Measurements from ENCODE around the gene RAC2.

Gene RAC2

DNA sequence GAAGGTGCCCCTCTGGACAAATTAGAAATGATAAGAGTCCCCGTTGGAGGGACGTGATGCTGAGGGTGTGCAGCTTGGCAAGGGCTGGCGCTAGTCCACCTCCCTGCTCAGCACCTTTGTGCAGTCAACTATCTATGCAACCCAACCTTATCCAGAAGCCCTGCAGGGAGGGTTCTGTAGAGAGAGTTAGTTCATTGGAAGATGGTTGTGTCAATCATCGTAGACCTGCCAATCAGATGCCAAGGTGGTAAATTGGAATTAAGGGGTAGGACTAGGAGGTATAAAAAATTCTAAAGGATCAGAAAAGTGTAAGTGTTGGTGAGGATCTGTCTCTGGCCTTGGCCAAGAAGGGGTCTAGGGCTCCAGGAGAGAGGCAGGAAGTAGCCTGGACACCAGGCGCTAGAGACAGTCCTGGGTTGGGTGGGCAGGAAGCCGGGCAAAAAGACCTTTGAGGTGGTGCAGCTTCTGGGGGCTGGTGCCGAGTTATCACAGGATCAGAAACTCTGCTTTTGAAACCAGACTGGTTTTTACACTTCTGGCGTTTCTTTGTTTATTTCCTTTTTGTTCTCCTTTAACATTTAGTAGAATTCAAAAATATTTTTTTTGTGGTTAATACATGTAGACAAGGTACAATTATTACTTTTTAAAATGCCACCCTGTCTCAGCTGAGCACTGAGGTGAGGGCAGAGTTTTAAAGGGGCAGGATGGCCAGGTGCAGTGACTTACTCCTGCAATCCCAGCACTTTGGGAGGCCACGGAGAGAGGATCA is 57.7 kb downstream of the RAC2 start:
- no peak for DNase-seq (ENCODE audit: low read depth)

DNA sequence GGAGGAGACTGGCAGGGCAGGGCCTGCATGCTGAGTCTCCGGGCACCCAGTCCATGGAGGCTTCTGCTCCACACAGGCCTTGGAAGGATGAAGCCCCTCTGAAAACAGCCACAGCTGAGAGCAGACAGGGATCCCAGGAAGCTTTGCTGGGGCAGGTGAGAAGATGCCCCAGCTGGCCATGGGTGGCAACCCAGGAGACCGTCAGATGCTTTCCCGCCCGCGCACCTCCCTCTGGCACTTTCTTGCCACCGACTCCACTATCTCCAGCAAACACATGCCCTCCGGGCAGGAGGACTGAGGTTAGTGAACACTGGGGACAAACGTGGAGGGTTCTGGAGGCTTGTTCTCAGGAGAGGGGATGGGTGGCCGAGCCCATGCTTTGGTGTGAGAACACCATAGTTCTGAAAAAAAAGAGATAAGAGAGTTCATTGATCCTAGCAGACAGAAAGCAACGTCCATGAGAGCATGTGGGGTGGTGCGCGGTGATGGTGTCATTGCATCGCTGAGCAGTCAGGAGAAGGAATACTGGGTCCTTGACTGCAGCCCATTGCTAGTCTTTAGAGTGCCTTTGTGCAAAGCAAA is 58.3 kb downstream of the RAC2 start:
- DNase-seq (ENCODE audit: low read depth): no peak

GRCh38 chr22:37184816-37185541 is 59.1 kb downstream of the RAC2 start:
- DNase-seq (ENCODE audit: low read depth): no peak

GRCh38 chr22:37184380-37184755 is 59.7 kb downstream of the RAC2 start:
- DNase-seq (ENCODE audit: low read depth): no peak

- DNase-seq (ENCODE audit: low read depth): no peak
Measured at GRCh38 chr22:37183432-37184379, 60.4 kb downstream of the RAC2 start.

DNA sequence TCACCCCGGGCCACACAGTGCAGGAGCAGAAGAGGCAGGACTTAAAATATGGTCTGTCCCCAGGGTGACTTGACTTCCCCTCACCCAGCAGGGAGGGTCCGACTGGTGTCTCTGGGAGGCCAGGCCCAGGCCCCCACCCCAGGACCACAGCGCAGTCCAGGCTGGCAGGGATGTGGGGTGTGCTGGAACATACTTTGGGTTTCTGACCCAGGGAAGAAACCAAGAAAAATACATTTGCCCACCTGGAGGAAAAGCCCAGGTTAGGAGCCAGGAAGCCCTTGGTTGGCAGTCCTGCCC is 61.2 kb downstream of the RAC2 start:
- DNase-seq (ENCODE audit: low read depth): no peak

DNA sequence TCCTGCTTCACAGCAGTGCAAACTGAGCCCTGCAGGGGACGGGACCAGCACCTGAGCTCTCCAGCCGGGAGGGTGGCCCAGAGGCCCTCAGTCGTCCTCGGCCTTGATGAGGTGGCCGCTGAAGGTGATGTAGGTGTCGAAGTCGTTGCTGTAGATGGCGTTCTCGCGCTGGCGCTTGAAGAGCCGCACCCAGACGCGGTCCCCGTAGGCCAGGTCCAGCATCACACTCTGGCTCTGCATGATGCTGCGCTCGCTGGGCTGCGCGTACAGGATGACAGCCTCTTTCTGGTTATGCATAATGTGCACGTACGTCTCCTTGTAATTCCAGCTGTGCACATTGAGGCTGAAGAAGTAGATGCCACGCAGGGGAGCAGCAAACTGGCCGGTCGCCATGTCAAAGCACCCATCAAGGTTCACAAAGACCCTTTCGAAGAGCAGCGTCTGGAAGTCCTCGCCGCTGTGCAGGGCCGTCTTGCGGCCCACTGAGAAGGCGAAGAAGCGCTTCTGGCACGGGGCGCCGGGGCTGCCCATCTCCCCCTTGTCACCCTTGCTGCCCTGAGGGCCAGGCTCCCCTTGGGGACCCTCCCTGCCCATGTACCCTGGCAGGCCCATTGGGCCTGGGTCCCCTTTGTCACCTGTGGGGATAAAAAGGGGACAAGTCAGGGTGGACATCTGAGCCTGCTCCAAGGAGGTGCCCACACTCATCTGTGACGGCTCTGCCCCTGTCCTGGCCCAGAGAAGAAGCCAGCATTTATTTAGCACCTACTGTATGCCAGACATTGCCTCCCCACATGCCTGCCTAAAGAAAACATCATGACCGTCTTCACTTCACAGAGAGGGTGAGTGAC is 61.7 kb downstream of the RAC2 start:
- DNase-seq (ENCODE audit: low read depth): no peak

GRCh38 chr22:37181681-37182080 is 62.4 kb downstream of the RAC2 start:
- no peak for DNase-seq (ENCODE audit: low read depth)

DNA sequence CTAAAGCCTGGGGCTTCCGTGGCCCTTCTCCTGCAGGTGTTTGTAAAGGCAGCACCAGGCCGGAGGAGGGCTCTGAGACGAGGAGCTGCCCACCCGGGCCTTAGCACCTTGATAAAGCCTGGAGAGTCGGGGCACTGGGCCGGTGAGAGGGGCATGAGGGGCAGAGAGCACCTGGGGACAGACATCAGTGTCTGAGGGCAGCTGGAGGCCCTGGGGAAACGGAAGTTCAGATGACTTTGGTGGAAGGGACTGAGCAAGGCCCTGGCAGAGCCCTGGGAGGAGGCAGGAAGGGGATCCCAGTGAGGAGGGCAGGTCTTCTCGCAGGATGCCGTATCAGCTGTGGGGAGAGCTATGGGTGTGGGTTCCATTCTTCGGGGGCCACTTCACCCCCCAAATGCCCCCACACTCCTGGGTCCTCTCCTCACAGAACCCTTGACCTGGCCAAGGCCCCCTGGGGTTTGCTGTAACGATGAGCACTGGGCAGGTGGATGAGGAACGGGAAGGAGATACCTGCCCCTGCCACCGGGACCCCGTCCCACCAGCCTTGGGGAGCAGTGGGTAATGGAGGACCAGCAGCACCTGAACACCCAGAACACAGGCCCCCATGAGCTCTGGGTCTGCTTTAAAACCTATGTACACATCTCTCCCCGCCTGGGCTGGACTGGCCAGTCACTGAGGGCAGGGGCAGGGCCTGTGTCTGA is 63.4 kb downstream of the RAC2 start:
- no peak for DNase-seq (ENCODE audit: low read depth)

GRCh38 chr22:37179622-37180420 is 64.2 kb downstream of the RAC2 start:
- no peak for DNase-seq (ENCODE audit: low read depth)

DNA sequence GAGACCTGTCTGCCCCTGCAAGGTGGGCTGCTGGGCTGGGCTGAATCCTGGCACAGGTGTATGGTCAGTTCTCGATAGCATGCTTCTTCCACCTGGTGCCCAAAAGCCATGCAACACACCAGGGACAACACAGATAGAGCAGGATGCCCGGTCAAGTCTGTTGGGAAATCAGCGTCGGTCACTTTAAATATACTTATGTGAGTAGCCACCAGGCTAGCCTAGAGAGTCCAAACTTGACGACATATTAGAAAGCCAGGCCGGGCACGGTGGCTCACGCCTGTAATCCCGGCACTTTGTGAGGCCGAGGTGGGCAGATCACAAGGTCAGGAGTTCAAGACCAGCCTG is 65.0 kb downstream of the RAC2 start:
- no peak for DNase-seq (ENCODE audit: low read depth)

- DNase-seq (ENCODE audit: low read depth): no peak
Measured at GRCh38 chr22:37178350-37179125, 65.5 kb downstream of the RAC2 start.

GRCh38 chr22:37177755-37178154 is 66.3 kb downstream of the RAC2 start:
- no peak for DNase-seq (ENCODE audit: low read depth)

- no peak for DNase-seq (ENCODE audit: low read depth)
Measured at GRCh38 chr22:37177221-37177620, 66.8 kb downstream of the RAC2 start.

DNA sequence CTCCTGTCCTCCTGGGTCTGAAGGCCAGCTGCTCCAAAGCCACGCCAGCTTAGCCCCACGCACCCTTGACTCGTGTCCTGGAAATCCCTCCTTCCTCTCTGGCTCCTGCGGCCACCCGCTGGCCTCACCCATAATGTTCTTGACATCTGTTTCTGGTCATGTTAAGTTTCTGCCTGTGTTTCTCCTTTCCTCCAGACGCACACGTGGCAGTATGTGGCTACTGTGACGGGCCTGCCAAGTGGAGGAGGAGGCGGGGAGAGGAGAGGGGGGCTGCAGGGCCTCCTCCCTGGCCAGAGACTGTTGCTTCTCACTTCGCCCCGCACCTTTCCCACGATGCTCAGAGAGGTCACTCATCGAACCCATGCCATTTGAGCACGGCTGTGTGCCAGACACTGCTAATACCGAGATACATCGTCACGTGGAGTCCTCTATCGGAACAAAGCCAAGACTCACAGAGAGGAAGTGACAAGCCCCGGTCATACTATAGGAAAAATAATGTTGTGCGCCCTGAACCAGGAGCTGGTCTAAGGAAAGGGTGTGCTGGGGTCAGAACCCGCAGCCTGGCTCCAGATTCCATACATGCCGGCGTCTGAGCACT is 67.5 kb downstream of the RAC2 start:
- DNase-seq (ENCODE audit: low read depth): no peak

- no peak for DNase-seq (ENCODE audit: low read depth)
Measured at GRCh38 chr22:37175414-37176281, 68.4 kb downstream of the RAC2 start.

Measured in stimulated activated CD8-positive, alpha-beta memory T cell treated with anti-CD3 and anti-CD28 coated beads, Interleukin-7, amount 100 ng/mL, for 24 hours (primary cell).